GM21381 (cell line): ENCODE data around the gene IRF2BP2.

ENCODE experiments used
- ATAC-seq: cut with Tn5 transposase; IDR thresholded peaks from one replicate; pipeline ENCODE4 v1.9.1; 2021; ENCODE audit warnings: mild to moderate bottlenecking, moderate library complexity; ENCODE audit not compliant: unreplicated experiment

Gene IRF2BP2

DNA sequence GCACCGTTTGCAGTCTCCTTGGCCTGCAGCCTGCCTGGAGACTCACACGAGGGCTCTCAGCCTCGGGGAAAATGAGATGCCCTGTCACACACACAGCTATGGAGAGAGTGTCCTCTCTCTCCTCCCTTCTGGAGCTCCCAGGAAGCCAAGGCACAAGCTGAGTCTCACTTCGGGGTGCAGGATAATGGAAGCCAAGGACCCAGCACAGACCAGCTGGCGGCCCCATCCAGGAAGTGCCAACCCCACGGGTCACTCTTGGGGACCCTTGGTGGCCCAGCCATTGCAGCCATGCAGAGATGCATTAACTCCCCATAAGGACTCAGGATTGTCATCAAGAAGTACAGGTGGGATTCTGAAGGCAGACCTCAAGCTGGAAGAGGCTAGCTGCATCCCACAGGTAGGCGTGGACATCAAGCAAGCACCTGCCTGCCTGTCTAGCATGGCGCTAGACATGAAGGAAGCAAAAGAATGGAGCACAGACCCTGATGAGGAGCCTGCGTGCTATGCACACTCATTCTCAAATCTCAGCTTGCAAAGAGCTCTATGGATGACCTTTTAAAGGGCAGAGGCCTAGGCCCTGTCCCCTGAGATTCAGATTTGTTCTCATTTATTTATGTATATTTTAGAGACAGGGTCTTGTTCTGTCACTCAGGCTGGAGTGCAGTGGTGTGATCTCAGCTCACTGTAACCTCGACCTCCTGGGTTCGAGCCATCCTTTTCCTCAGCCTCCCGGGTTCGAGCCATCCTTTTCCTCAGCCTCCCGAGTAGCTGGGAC, 49.9 kb downstream of the IRF2BP2 start:
- no peak for ATAC-seq

DNA sequence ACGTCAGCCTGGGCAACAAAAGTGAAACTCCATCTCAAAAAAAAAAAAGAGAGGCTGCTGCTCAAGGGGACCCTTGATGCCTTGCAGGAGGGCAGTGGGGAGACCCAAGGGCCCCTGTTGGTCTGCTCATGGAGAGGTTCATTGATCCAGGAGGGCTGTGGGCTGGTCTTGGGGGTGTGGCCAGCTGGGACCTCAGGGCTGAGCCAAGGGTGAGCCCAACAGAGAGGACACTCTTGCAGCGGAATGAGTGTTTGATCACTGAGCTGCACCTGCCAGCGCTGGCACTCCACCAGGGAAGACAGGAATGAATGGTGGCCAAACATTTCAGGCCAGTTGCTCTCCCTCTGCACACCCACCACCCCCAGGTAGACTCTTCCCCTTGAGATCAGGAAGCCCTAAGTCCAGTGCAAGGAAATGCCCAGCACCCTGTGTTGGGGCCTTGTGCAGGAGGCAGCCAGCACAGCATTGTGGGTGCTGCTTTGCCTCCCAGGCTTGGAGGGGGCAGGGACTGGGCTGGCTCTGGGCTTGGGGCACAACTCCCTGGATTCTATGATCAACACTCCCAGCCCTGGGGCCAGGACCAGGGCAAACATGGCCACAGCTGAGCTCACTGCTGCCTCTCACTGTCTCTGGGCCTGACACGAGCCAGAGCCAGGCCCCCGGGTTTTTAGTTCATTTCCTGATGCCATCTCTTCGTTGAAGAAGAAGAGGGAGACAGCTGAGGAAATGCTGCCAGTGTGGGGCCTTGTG, 50.7 kb downstream of the IRF2BP2 start:
- ATAC-seq: no peak

DNA sequence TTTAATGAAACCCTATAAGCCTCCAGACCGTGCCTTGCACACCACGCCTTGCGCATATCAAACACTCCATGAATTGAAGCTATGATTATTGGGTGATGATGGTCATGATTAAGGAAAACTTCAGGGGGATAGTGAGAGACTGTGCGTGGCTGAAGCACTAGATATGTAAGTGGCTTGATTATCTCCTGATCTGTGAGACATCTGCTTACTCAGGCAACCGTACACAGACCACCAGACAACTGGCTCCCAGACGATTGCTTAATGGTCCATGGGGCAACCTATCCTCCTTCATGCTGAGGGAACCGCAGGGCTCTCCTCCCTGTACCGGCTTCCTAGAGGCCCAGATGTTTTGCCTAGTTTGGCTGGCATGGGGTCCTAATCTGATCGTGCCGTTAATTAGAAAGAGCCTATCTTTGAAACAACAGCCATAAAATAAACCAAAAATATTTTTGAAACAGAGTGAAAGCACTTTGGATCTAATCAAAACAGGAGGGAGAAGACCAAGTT, 51.6 kb downstream of the IRF2BP2 start:
- ATAC-seq: no peak

DNA sequence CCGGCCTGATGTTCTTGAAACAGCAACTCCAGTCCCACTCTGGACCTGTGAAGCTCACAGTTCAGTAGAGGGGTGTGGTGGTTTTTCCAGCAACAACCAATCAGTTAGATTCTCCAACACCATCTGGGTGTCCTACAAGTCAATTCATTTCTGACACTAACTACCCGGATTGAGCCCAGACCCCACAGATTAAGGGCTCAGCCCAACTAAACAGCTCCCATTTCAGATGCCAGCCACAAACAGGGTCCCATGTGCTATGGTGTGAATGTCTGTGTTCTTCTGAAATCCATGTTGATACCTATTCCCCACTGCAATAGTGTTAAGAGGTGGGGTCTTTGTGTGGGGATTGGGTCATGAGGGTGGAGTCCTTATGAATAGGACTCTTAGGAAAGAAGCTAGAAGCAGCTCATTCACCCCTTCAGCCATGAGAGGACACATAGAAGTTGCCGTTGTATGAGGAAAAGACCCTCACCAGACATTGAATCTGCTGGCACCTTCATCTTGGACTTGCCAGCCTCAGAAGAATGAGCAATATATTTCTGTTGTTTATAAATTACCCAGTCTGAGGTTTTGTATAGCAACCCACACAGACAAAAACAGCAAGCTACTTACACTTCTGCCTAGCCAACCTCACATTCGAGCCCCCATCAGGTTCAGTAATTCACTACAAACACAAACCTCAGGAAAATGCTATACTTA, 53.6 kb downstream of the IRF2BP2 start:
- ATAC-seq: no peak

DNA sequence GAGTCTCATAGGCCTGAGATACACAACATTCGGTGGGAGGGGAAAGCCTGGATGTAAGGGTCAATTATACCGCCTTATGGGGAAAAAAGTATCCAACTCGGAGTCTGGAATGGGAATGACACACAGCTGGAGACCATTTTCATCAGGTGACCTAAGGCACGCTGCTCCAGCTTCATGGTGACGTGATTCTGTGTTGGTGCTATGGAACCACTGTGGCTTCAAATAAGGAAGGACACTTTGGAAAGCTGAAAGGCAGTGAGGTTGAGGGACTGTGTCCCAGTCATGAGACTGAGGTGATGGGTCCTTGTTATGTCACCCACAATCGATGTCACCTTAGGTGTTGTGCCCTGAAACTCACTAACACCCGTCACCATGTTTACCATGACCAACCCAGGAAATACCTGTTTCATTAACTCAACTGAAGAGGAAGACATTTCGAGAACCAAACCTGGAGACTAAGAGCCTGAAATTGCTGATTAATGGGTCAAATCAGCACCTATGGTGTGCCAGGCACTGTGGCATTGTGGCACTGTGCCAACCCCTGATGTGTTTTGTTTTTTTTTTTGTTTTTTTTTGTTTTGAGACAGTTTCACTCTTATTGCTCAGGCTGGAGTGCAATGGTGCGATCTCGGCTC, 54.5 kb downstream of the IRF2BP2 start:
- ATAC-seq: no peak

DNA sequence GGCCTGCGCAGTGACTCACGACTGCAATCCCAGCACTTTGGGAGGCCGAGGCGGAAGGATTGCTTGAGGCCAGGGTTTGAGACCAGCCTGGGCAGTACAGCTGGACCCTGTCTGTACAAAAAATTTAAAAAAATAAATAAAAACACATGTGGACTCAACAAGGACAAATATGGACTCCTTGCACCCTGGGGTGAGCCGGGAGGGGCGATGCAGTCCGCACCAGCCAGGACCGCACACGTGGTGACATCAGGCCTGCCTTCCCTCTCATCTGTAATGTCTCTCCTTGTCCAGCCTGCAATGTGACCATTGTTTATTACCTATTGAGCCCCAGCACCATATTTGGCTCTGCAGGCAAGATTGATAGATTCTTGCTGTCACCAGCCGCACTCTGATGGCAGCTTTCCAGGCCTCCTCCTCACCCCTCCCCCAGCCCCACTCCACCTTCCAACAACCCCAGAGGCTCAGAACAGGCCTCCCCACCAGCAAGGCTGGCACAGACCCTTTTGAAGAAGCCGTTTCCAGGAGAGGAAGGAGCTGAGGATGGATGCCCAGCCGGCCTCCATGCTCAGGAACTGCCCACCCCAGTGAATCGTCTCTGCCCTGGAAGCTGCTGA, 55.2 kb downstream of the IRF2BP2 start:
- no peak for ATAC-seq
